BLaER1 treated with 17β-estradiol and CSF1 and Interleukin-3, amounts not matched to agents 10 nM and 100 nM (cell line): Measurements from ENCODE around the gene AGAP1.
A peak's percentile ranks its signal among the peaks of the same experiment; 100 is the strongest.

Source experiments
- H3K27ac ChIP-seq, 11 experiments: shearing (Covaris generic); formaldehyde crosslinking; 2 replicates each; pipeline ENCODE4 v1.8.1; 2022
- H3K27me3 ChIP-seq, 11 experiments: shearing (Covaris generic); formaldehyde crosslinking; 2 replicates each; pipeline ENCODE4 v1.8.1; 2022
- H3K36me3 ChIP-seq, 11 experiments: shearing (Covaris generic); formaldehyde crosslinking; 2 replicates each; pipeline ENCODE4 v1.8.1; 2022
- H3K4me1 ChIP-seq, 10 experiments: shearing (Covaris generic); formaldehyde crosslinking; 2 replicates each; pipeline ENCODE4 v1.8.1; 2022
- H3K4me2 ChIP-seq, 11 experiments: shearing (Covaris generic); formaldehyde crosslinking; 2 replicates each; pipeline ENCODE4 v1.8.1; 2022
- H3K4me3 ChIP-seq, 10 experiments: shearing (Covaris generic); formaldehyde crosslinking; 2 replicates each; pipeline ENCODE4 v1.8.1; 2022
- H3K9ac ChIP-seq, 11 experiments: shearing (Covaris generic); formaldehyde crosslinking; 2 replicates each; pipeline ENCODE4 v1.8.1; 2022
- H3K9me3 ChIP-seq, 11 experiments: shearing (Covaris generic); formaldehyde crosslinking; replicated peaks in 1 of 11; 2 replicates each; pipeline ENCODE4 v1.8.1; 2022
- H4K20me1 ChIP-seq, 11 experiments: shearing (Covaris generic); formaldehyde crosslinking; 2 replicates each; pipeline ENCODE4 v1.8.1; 2022
- Cebpa-rat ChIP-seq, 11 experiments: shearing (Covaris generic); IDR thresholded peaks; 2 replicates each; pipeline ENCODE4 v1.8.1; 2022

Gene AGAP1

DNA sequence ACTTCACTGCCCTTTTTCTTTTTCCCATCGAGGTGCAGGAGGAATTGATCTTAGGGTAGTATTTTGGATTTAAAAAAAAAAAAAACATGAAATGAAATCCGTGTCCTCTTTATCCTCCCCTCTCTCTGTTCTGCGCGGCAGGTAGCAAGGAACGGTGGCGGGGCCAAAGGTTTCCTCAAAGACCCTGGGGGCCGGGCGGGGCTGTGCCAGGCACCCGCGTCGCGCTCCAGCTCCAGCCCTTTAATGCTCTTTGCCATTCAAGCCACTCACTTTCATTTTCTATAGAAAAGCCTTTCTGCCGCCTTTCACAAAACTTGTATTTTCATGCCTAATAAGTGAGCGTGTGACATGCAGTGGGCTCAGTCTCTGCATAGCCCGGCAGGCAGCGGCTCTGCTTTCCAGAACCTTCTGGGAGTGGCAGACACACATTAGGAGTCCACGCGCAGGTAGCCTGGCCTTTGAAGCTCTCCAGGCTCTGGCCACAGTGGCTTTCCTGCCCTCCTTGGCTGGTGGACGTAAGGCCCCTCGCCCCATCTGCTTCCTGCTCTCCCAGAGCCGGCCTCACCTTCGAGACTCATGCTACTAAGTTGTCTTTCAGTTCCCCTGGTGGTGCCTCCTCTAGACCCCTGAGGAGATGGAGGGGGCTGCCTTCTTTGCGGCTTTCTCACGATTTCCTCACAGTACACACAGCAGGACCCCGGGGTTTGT lies 41.7 kb downstream of the AGAP1 start:
- H3K9me3 ChIP-seq = peaks cover 0 to 2% (median under 1%) of the 10 kb centered on the region in 11 experiments; a peak in 4 of 22 replicates
- no peak for TF ChIP-seq Cebpa-rat (IDR thresholded peaks at IDR 0.05)
- peak overlapping the region in 7 of 11 experiments; percentile 11 to 78 (median 68); a peak in 13 of 22 replicates for H3K27ac ChIP-seq
- peaks cover 0 to 12% (median 0%) of the 10 kb centered on the region in 11 experiments; a peak in 4 of 22 replicates for H3K27me3 ChIP-seq
- H3K4me2 ChIP-seq = peak overlapping the region; percentile 76 to 99 (median 90)
- H3K4me3 ChIP-seq = peak overlapping the region; percentile 23 to 45 (median 32); a peak in 17 of 20 replicates
- H3K4me1 ChIP-seq = peaks cover 19 to 60% (median 29%) of the 10 kb centered on the region in 10 experiments
- peak overlapping the region in 10 of 11 experiments; percentile 10 to 71 (median 54); a peak in 15 of 22 replicates for H3K9ac ChIP-seq
- no peaks in the 10 kb centered on the region for H3K36me3 ChIP-seq
- H4K20me1 ChIP-seq = peaks cover 28 to 77% (median 65%) of the 10 kb centered on the region in 11 experiments; a peak in 21 of 22 replicates

GRCh38 chr2:235536711-235537110 lies 42.9 kb downstream of the AGAP1 start:
- Histone ChIP-seq H3K27me3 (peaks cover 0 to 12% (median 0%) of the 10 kb centered on the region in 11 experiments; a peak in 4 of 22 replicates), H3K9me3 (no peaks in the 10 kb centered on the region), H3K27ac (no peak overlapping the region), H3K36me3 (no peaks in the 10 kb centered on the region), H4K20me1 (peaks cover 24 to 77% (median 62%) of the 10 kb centered on the region in 11 experiments; a peak in 21 of 22 replicates), H3K4me1 (peaks cover 19 to 60% (median 29%) of the 10 kb centered on the region in 10 experiments), H3K4me2 (peak overlapping the region in 3 of 11 experiments; percentile 2 to 36 (median 14); a peak in 3 of 22 replicates), H3K9ac (no peak overlapping the region), H3K4me3 (no peak overlapping the region)
- no peak for TF ChIP-seq Cebpa-rat (IDR thresholded peaks at IDR 0.05)

DNA sequence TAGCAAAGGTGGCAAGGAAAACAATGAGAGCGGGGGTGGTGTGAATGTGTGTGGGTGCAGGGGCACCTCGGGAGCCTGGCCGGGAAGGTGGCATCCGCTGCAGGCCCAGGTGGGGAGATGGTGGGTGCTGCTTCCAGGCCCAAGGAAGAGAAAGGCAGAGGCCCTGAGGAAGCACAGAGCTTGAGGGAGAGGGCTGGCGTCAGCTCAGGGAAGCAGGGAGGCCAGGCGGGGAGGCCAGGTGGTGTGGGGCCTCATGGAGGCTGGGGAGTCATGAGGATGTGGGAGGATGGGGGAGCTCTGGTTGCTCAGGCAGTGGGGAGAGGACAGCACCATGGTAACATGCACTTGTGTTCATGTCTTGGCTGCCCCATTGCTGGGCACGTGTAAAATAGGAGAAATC lies 43.3 kb downstream of the AGAP1 start:
- H3K36me3 ChIP-seq = no peaks in the 10 kb centered on the region
- H3K9ac ChIP-seq = no peak overlapping the region
- H3K27ac ChIP-seq = no peak overlapping the region
- H3K4me3 ChIP-seq = no peak overlapping the region
- 0 out of 22 replicates have a peak overlapping the region, but pooled peaks of 1 of the 11 experiments have one; percentile 36 for H3K4me2 ChIP-seq
- TF ChIP-seq Cebpa-rat (IDR thresholded peaks at IDR 0.05) = no peak
- H4K20me1 ChIP-seq = peaks cover 24 to 79% (median 62%) of the 10 kb centered on the region in 11 experiments; a peak in 21 of 22 replicates
- H3K27me3 ChIP-seq = peaks cover 0 to 12% (median 0%) of the 10 kb centered on the region in 11 experiments; a peak in 4 of 22 replicates
- H3K4me1 ChIP-seq = peaks cover 19 to 60% (median 29%) of the 10 kb centered on the region in 10 experiments
- no peaks in the 10 kb centered on the region for H3K9me3 ChIP-seq

DNA sequence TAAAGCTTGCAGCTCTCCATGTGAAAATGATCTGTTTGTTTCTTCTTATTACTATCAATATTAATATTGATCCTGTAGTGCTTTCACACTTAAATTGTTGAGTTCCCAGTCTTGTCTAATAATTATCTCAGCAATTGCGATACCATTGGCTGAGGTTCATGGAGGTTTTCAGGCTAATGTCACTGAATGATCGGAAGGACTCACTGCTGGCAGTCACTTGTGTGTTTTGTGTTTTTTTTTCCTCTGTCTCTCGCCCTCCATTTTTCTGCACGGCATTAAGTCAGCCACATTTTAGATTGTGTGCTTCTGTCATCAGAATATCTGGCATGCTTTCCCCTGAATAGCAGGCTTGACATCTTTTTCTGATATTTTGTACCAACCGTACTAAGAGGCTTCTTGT lies 43.7 kb downstream of the AGAP1 start:
- peaks cover 24 to 78% (median 61%) of the 10 kb centered on the region in 11 experiments; a peak in 21 of 22 replicates for H4K20me1 ChIP-seq
- H3K4me3 ChIP-seq = no peak overlapping the region
- peaks cover 0 to 12% (median 0%) of the 10 kb centered on the region in 11 experiments; a peak in 4 of 22 replicates for H3K27me3 ChIP-seq
- no peak overlapping the region for H3K4me2 ChIP-seq
- no peaks in the 10 kb centered on the region for H3K9me3 ChIP-seq
- no peaks in the 10 kb centered on the region for H3K36me3 ChIP-seq
- H3K9ac ChIP-seq = no peak overlapping the region
- H3K4me1 ChIP-seq = peaks cover 19 to 60% (median 29%) of the 10 kb centered on the region in 10 experiments
- no peak for TF ChIP-seq Cebpa-rat (IDR thresholded peaks at IDR 0.05)
- H3K27ac ChIP-seq = no peak overlapping the region

GRCh38 chr2:235538144-235538639 lies 44.3 kb downstream of the AGAP1 start:
- Histone ChIP-seq H3K4me3 (no peak overlapping the region), H3K9ac (no peak overlapping the region), H3K9me3 (no peaks in the 10 kb centered on the region), H3K27ac (no peak overlapping the region), H3K27me3 (peaks cover 0 to 12% (median 0%) of the 10 kb centered on the region in 11 experiments; a peak in 4 of 22 replicates), H4K20me1 (peaks cover 24 to 80% (median 59%) of the 10 kb centered on the region in 11 experiments; a peak in 21 of 22 replicates), H3K4me1 (peaks cover 19 to 55% (median 29%) of the 10 kb centered on the region in 10 experiments), H3K36me3 (no peaks in the 10 kb centered on the region), H3K4me2 (no peak overlapping the region)
- no peak for TF ChIP-seq Cebpa-rat (IDR thresholded peaks at IDR 0.05)

DNA sequence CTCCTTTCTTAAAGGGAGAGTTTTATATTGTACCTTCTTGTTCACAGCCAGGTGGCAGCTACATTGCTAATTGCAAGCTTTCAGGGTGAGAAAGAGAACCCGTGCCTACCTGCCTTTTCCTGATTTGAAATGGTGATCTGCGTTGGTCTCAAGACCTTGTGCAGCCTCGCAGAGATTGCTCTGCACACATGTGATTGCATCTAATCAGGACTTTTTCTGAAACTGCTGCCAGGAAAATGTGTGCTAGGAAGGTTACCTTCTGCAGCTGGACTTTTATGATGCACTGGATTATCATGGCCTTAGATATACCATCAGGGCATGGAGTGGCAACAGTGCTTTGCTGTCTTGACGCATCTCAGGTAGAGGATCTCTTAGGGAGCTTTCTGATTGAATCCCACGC lies 45.1 kb downstream of the AGAP1 start:
- no peaks in the 10 kb centered on the region for H3K36me3 ChIP-seq
- H3K27me3 ChIP-seq = peaks cover 0 to 12% (median 0%) of the 10 kb centered on the region in 11 experiments; a peak in 4 of 22 replicates
- H3K9me3 ChIP-seq = no peaks in the 10 kb centered on the region
- H3K27ac ChIP-seq = no peak overlapping the region
- 0 out of 22 replicates have a peak overlapping the region, but pooled peaks of 1 of the 11 experiments have one; percentile 7 for H3K4me2 ChIP-seq
- no peak overlapping the region for H3K9ac ChIP-seq
- no peak for TF ChIP-seq Cebpa-rat (IDR thresholded peaks at IDR 0.05)
- peaks cover 31 to 80% (median 61%) of the 10 kb centered on the region in 11 experiments; a peak in 21 of 22 replicates for H4K20me1 ChIP-seq
- H3K4me3 ChIP-seq = no peak overlapping the region
- peaks cover 19 to 55% (median 28%) of the 10 kb centered on the region in 10 experiments for H3K4me1 ChIP-seq

DNA sequence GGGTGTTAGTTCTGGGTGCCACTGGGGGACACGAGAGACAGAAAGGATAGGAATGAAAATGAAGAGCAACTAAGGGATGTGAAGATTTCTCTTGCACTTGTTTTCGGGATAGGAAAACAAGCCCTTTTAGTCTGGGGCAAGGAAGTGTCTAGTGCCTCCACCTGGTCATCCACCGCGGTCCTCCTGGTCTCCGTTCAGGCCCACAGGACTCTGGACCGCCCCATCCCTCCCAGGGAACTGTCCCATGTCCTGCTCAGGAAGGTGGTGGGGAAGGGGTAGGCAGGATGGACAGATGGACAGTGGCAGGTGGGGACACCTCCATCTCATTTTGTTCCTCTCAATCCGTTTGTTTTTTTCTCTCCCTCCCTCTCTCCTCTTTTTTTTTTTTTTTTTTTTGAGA lies 45.9 kb downstream of the AGAP1 start:
- no peak overlapping the region for H3K4me3 ChIP-seq
- 0 out of 22 replicates have a peak overlapping the region, but pooled peaks of 1 of the 11 experiments have one; percentile 7 for H3K4me2 ChIP-seq
- peaks cover 11 to 55% (median 28%) of the 10 kb centered on the region in 10 experiments for H3K4me1 ChIP-seq
- no peak overlapping the region for H3K27ac ChIP-seq
- H3K9me3 ChIP-seq = no peaks in the 10 kb centered on the region
- no peak for TF ChIP-seq Cebpa-rat (IDR thresholded peaks at IDR 0.05)
- H3K36me3 ChIP-seq = no peaks in the 10 kb centered on the region
- H4K20me1 ChIP-seq = peaks cover 36 to 81% (median 62%) of the 10 kb centered on the region in 11 experiments; a peak in 21 of 22 replicates
- H3K9ac ChIP-seq = no peak overlapping the region
- peaks cover 0 to 10% (median 0%) of the 10 kb centered on the region in 11 experiments; a peak in 4 of 22 replicates for H3K27me3 ChIP-seq

DNA sequence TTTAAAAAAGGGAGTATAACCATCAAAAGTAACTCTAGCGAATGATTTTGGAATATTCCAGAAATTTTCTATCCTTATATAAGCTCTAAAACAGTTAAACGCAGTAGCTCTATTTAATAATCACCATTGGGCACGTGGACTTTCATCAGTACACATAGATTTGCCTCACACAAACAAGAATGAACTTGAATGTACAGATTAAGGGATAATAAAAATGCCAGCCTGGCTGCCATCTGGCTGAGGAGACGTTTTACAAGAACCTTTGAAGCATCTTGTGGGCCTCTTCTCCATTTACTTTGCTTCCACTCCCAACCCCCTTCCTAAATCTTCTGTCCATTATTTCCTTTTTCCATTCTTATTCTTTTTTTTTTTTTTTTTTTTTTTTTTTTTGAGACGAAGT lies 47.2 kb downstream of the AGAP1 start:
- Histone ChIP-seq H4K20me1 (peaks cover 44 to 82% (median 64%) of the 10 kb centered on the region in 11 experiments; a peak in 21 of 22 replicates), H3K4me3 (no peak overlapping the region), H3K9me3 (no peaks in the 10 kb centered on the region), H3K27ac (no peak overlapping the region), H3K27me3 (no peaks in the 10 kb centered on the region), H3K4me1 (peaks cover 8 to 55% (median 28%) of the 10 kb centered on the region in 10 experiments; a peak in 18 of 20 replicates), H3K36me3 (no peaks in the 10 kb centered on the region), H3K9ac (no peak overlapping the region), H3K4me2 (no peak overlapping the region)
- TF ChIP-seq Cebpa-rat (IDR thresholded peaks at IDR 0.05) = no peak
